GM18498 (cell line): ENCODE results near the gene CDYL2.
"Not testable (repeated sequence)": the region's sequence is repeated elsewhere in the genome, so short reads cannot be mapped to it uniquely, and the experiment has no call there.

Experiments used
- ATAC-seq: cut with Tn5 transposase; IDR thresholded peaks from one replicate; pipeline ENCODE4 v1.9.1; 2021; ENCODE audit warnings: mild to moderate bottlenecking, moderate library complexity; ENCODE audit not compliant: unreplicated experiment

Gene CDYL2

GRCh38 chr16:80680046-80680445 is 124.4 kb downstream of the CDYL2 start:
- no peak for ATAC-seq

- no peak for ATAC-seq
Measured at GRCh38 chr16:80674884-80675283, 129.5 kb downstream of the CDYL2 start.

GRCh38 chr16:80672379-80672778 is 132.0 kb downstream of the CDYL2 start:
- ATAC-seq: no peak

- ATAC-seq: peak; percentile 69
Measured at GRCh38 chr16:80671281-80671849, 133.0 kb downstream of the CDYL2 start.

- ATAC-seq: no peak
Measured at GRCh38 chr16:80670170-80670865, 134.1 kb downstream of the CDYL2 start.

GRCh38 chr16:80669673-80670072 is 134.7 kb downstream of the CDYL2 start:
- ATAC-seq: no peak

- ATAC-seq: no peak
Measured at GRCh38 chr16:80667925-80668324, 136.5 kb downstream of the CDYL2 start.

GRCh38 chr16:80667251-80667560 is 137.2 kb downstream of the CDYL2 start:
- ATAC-seq: no peak

- ATAC-seq: no peak
Measured at GRCh38 chr16:80666378-80667250, 137.8 kb downstream of the CDYL2 start.

- ATAC-seq: no peak
Measured at GRCh38 chr16:80665356-80665755, 139.0 kb downstream of the CDYL2 start.

GRCh38 chr16:80664786-80665185 is 139.6 kb downstream of the CDYL2 start:
- ATAC-seq: no peak

- ATAC-seq: no peak
Measured at GRCh38 chr16:80664226-80664625, 140.2 kb downstream of the CDYL2 start.

GRCh38 chr16:80663078-80663477 is 141.3 kb downstream of the CDYL2 start:
- no peak for ATAC-seq

GRCh38 chr16:80659865-80660264 is 144.5 kb downstream of the CDYL2 start:
- no peak for ATAC-seq

- peak; percentile 98 for ATAC-seq
Measured at GRCh38 chr16:80656711-80657150, 147.7 kb downstream of the CDYL2 start.

GRCh38 chr16:80656161-80656560 is 148.2 kb downstream of the CDYL2 start:
- no peak for ATAC-seq

- no peak for ATAC-seq
Measured at GRCh38 chr16:80655751-80656150, 148.6 kb downstream of the CDYL2 start.

GRCh38 chr16:80654094-80654862 is 150.1 kb downstream of the CDYL2 start:
- no peak for ATAC-seq

GRCh38 chr16:80652441-80652840 is 152.0 kb downstream of the CDYL2 start:
- ATAC-seq: no peak

- ATAC-seq: not testable (repeated sequence)
Measured at GRCh38 chr16:80650281-80650680, 154.1 kb downstream of the CDYL2 start.

- no peak for ATAC-seq
Measured at GRCh38 chr16:80640316-80640715, 164.1 kb downstream of the CDYL2 start.
